ENCODE data around the gene POPDC2.

GRCh38 chr3:119599558-119600174, 60.7 kb downstream of the POPDC2 start:
- no peak for TF ChIP-seq SP1 (IDR thresholded peaks at IDR 0.05; ENCODE audit: low read depth, low read length)
- TF ChIP-seq CHD1 (IDR thresholded peaks at IDR 0.05; ENCODE audit: low read depth, low read length) = peak; percentile 82; the same call in 1 of the 2 replicates
- TF ChIP-seq SMARCA5 (IDR thresholded peaks at IDR 0.05) = no peak
- no peak for TF ChIP-seq EZH2 (IDR thresholded peaks at IDR 0.05; ENCODE audit: borderline replicate concordance, control insufficient read depth, low read depth, low read length)
